B cell (primary cell): ENCODE results near the gene PANK2. TPM values are rescaled to one million over a fixed set of nuclear protein-coding genes. Genes with fewer than 3 reads are reported as not detected.

ENCODE experiments used
- ATAC-seq: fragments of 200-7000 bp; cut with Tn5 transposase; one replicate; pipeline ENCODE4 v1.10.0; 2021; ENCODE audit warnings: low read depth, mild to moderate bottlenecking, moderate number of reproducible peaks, moderate library complexity
- CTCF ChIA-PET: fragments of 350-600 bp; sonication (Branson Sonifier 250); formaldehyde crosslinking; loops from one replicate; lab custom pipeline; 2021; ENCODE audit warnings: antibody characterized with exemption, inconsistent platforms; lab: Charles Lee
- POLR2A ChIA-PET: fragments of 350-600 bp; sonication (Branson Sonifier 250); formaldehyde crosslinking; loops from one replicate; lab custom pipeline; 2021; ENCODE audit warnings: antibody characterized with exemption; lab: Charles Lee
- DNase-seq: peaks from one replicate; pipeline ENCODE4 v3.0.0; 2013
- H2AFZ ChIP-seq: 2 replicates; pipeline ENCODE4 v1.6.1; 2012; ENCODE audit warnings: mild to moderate bottlenecking, low read depth, low read length; ENCODE audit not compliant: insufficient read depth, poor library complexity, severe bottlenecking
- H3K27ac ChIP-seq, 2 donors: 1 replicate in 1 of 2; 2 replicates in 1 of 2; pipeline ENCODE4 v1.5.1; 2012 to 2013; ENCODE audit warnings: low read length in 2 of 2, mild to moderate bottlenecking in 2 of 2, moderate library complexity in 1 of 2
- H3K27me3 ChIP-seq, 4 experiments: fragments of 200-600 bp in 1 of 4; sonication (generic) in 1 of 4; replicated peaks in 1 of 4; 1 replicate in 2 of 4; 2 replicates in 2 of 4; pipeline versions ENCODE4 v1.6.1 to v1.7.0; 2013 to 2016; ENCODE audit warnings: low read length in 3 of 4, mild to moderate bottlenecking in 2 of 4, mixed read lengths in 1 of 4, moderate library complexity in 1 of 4; ENCODE audit not compliant: insufficient read depth in 4 of 4, control insufficient read depth in 3 of 4; ENCODE audit errors: control extremely low read depth in 1 of 4
- H3K36me3 ChIP-seq, 2 experiments: replicated peaks in 1 of 2; 1 replicate in 1 of 2; 2 replicates in 1 of 2; pipeline versions ENCODE4 v1.6.1 to v1.7.1; 2013; ENCODE audit warnings: low read length in 1 of 2; ENCODE audit not compliant: insufficient read depth in 2 of 2, control insufficient read depth in 1 of 2; ENCODE audit errors: control extremely low read depth in 1 of 2, extremely low read depth in 1 of 2
- H3K4me1 ChIP-seq, 2 donors: fragments of 200-600 bp in 1 of 2; sonication (generic) in 1 of 2; 1 replicate in 1 of 2; 2 replicates in 1 of 2; pipeline versions ENCODE4 v1.5.1 to v1.6.1; 2013 to 2017; ENCODE audit warnings: low read length in 2 of 2; ENCODE audit not compliant: control insufficient read depth in 2 of 2, insufficient read depth in 2 of 2
- H3K4me2 ChIP-seq: replicated peaks from 2 replicates; pipeline ENCODE3; 2012; ENCODE audit warnings: mild to moderate bottlenecking, low read depth, low read length; ENCODE audit not compliant: poor library complexity, severe bottlenecking
- H3K4me3 ChIP-seq, 5 experiments: fragments of 200-600 bp in 1 of 5; sonication (generic) in 1 of 5; 1 replicate in 3 of 5; 2 replicates in 2 of 5; pipeline versions ENCODE4 v1.5.1 to v1.7.0; 2011 to 2016; ENCODE audit warnings: low read length in 4 of 5, mild to moderate bottlenecking in 4 of 5, low read depth in 2 of 5, control low read depth in 1 of 5, moderate library complexity in 1 of 5; ENCODE audit not compliant: insufficient read depth in 1 of 5; ENCODE audit errors: control extremely low read depth in 1 of 5, extremely low read depth in 1 of 5
- H3K79me2 ChIP-seq: fragments of 200-600 bp; sonication (generic); one replicate; pipeline ENCODE4 v1.6.0; 2016; ENCODE audit warnings: low read length; ENCODE audit not compliant: control insufficient read depth, insufficient read depth
- H3K9ac ChIP-seq: fragments of 200-600 bp; sonication (generic); 2 replicates; pipeline ENCODE4 v1.6.1; 2017; ENCODE audit warnings: mild to moderate bottlenecking, low read length, moderate library complexity
- H3K9me3 ChIP-seq, 3 donors: one replicate each; pipeline versions ENCODE4 v1.6.1 to v1.7.1; 2013; ENCODE audit warnings: low read length in 2 of 3; ENCODE audit not compliant: control insufficient read depth in 2 of 3, insufficient read depth in 1 of 3; ENCODE audit errors: control extremely low read depth in 1 of 3
- H4K20me1 ChIP-seq: 2 replicates; pipeline ENCODE4 v1.6.0; 2012; ENCODE audit warnings: mild to moderate bottlenecking, low read length; ENCODE audit not compliant: insufficient read depth, control insufficient read depth, poor library complexity, severe bottlenecking
- H3K27ac Mint-ChIP-seq: one replicate; pipeline ENCODE4 v1.8.0; 2021; ENCODE audit warnings: mixed read lengths
- H3K27me3 Mint-ChIP-seq: one replicate; pipeline ENCODE4 v1.8.0; 2021; ENCODE audit warnings: mixed read lengths
- H3K4me1 Mint-ChIP-seq: one replicate; pipeline ENCODE4 v1.8.0; 2021; ENCODE audit warnings: mixed read lengths
- H3K4me3 Mint-ChIP-seq: one replicate; pipeline ENCODE4 v1.8.0; 2021; ENCODE audit warnings: mixed read lengths
- H3K9me3 Mint-ChIP-seq: one replicate; pipeline ENCODE4 v1.8.0; 2022; ENCODE audit warnings: mixed read lengths; ENCODE audit not compliant: insufficient read depth
- EZH2 ChIP-seq: IDR thresholded peaks from 2 replicates; pipeline ENCODE4 v1.6.1; 2012; ENCODE audit warnings: borderline replicate concordance, low read depth, mild to moderate bottlenecking, moderate library complexity, low read length; ENCODE audit not compliant: insufficient read depth, poor library complexity, severe bottlenecking
- WGBS: methylation state at CpG from one replicate; pipeline ENCODE4 v1.1.5; 2013; ENCODE audit warnings: missing lambda C conversion rate; ENCODE audit not compliant: insufficient coverage; 5-methylcytosine and 5-hydroxymethylcytosine counted together
- intact Hi-C: fragments of 100-400 bp; cut with micrococcal nuclease; formaldehyde crosslinking; loops from one replicate; pipeline ENCODE4 v1.10.0; 2022
- polyA plus RNA-seq: library from polyadenylated mRNA; depleted of rRNA; stranded (reverse); fragments of >200 nt; gene quantifications from 2 replicates; pipeline ENCODE4 v1.2.3, GENCODE V29; 2012
- total RNA-seq, 2 donors: library from RNA; stranded (reverse); fragments of 120-200 nt in 1 of 2; gene quantifications; 1 replicate in 1 of 2; 2 replicates in 1 of 2; pipeline versions ENCODE4 v1.2.3 to v1.2.4, GENCODE V29; 2013 to 2022
- TF ChIP-seq, protein P1 (sequence below): fragments of 200-600 bp; IDR thresholded peaks from one replicate; pipeline ENCODE4 v1.8.0; 2022; ENCODE audit warnings: antibody characterized with exemption, mild to moderate bottlenecking

PANK2 gene
- total and polyA plus RNA-seq, 2 donors (not counting 1 experiment from before 2014, with no cell fraction given) = 20.5 to 63.3 TPM

DNA sequence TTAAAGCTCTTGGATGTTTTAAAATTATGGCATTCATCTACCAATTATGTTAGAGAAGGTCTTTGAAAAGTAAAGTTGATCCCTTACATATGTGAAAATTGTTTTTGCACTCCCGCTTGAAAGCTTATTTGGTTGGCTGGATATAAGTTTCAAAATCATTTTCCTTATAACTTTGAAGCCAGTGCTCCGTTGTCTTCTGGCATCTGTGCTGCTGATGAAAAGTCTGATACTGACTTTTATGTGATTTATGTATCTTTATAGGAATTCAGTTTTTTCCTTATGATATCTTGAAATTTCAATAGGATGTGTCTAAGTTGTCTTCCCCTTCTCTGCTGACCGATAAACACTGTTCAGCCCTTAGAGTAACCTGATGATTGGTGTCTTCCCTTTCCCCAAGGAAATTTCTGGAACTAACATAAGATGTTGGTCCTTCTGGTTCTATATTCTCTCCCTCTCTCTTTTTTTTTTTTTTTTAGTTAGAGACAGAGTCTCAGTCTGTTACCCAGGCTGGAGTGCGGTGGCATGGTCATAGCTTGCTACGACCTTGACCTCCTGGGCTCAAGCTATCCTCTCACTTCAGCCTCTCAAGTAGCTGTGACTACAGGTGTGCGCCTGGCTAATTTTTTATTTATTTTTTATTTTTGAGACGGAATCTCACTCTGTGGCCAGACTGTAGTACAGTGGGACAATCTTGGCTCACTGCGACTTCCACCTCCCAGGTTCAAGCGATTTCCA, 12.7 kb downstream of the PANK2 start:
- no peaks in the 10 kb centered on the region for H3K9me3 Mint-ChIP-seq
- Histone ChIP-seq H2AFZ (no peak overlapping the region), H3K9ac (peak overlapping the region; percentile 2), H3K4me3 (peak overlapping the region in 1 of 5 experiments; percentile 25), H3K4me1 (peaks cover 38 to 51% of the 10 kb centered on the region in 2 donors), H3K27ac (peak overlapping the region; percentile 29 to 72), H3K36me3 (peaks cover 0 to 1% of the 10 kb centered on the region in 2 experiments), H4K20me1 (peaks cover 93% of the 10 kb centered on the region), H3K79me2 (peaks cover 99% of the 10 kb centered on the region), H3K27me3 (no peaks in the 10 kb centered on the region), H3K9me3 (no peaks in the 10 kb centered on the region), H3K4me2 (peak overlapping the region; percentile 40)
- POLR2A ChIA-PET = interaction anchor here (0.7 kb wide), 1 partner anchor 12 kb away, joined by 3 read pairs; no protein-coding TSS in a partner anchor
- TF ChIP-seq, protein P1, sequence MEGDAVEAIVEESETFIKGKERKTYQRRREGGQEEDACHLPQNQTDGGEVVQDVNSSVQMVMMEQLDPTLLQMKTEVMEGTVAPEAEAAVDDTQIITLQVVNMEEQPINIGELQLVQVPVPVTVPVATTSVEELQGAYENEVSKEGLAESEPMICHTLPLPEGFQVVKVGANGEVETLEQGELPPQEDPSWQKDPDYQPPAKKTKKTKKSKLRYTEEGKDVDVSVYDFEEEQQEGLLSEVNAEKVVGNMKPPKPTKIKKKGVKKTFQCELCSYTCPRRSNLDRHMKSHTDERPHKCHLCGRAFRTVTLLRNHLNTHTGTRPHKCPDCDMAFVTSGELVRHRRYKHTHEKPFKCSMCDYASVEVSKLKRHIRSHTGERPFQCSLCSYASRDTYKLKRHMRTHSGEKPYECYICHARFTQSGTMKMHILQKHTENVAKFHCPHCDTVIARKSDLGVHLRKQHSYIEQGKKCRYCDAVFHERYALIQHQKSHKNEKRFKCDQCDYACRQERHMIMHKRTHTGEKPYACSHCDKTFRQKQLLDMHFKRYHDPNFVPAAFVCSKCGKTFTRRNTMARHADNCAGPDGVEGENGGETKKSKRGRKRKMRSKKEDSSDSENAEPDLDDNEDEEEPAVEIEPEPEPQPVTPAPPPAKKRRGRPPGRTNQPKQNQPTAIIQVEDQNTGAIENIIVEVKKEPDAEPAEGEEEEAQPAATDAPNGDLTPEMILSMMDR = no peak
- TF ChIP-seq EZH2 = no peak
- WGBS = 100% methylated on average over 1 of the region's 9 CpGs
- CTCF ChIA-PET = no interaction called here
- peak overlapping the region; percentile 55 for H3K4me3 Mint-ChIP-seq
- ATAC-seq (no peak), DNase-seq (no peak)
- H3K27ac Mint-ChIP-seq = peak overlapping the region; percentile 54
- no peaks in the 10 kb centered on the region for H3K27me3 Mint-ChIP-seq
- intact Hi-C loops = no loop called here
- H3K4me1 Mint-ChIP-seq = peaks cover 71% of the 10 kb centered on the region

DNA sequence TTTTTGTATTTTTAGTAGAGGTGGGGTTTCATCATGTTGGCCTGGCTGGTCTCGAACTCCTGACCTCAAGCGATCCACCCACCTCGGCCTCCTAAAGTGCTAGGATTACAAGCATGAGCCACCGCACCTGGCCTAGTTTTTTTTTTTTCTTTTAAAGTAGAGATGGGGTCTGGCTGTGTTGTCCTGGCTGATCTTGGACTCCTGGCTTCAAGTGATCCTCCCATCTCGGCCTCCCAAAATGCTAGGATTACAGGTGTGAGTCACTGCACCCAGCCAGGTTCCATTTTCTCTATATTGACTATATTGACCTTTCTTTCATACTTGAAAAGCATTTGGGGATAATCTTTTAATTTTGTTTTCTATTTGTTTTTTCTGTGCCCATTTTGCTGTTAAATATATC, 13.3 kb downstream of the PANK2 start:
- WGBS = 95% methylated on average over 3 of the region's 5 CpGs
- peaks cover 69% of the 10 kb centered on the region for H3K4me1 Mint-ChIP-seq
- H3K4me1 ChIP-seq = peaks cover 38 to 51% of the 10 kb centered on the region in 2 donors
- H3K9me3 Mint-ChIP-seq = no peaks in the 10 kb centered on the region
- no peak overlapping the region for H2AFZ ChIP-seq
- no peaks in the 10 kb centered on the region for H3K27me3 ChIP-seq
- no peak overlapping the region for H3K4me3 ChIP-seq
- no peaks in the 10 kb centered on the region for H3K36me3 ChIP-seq
- H3K79me2 ChIP-seq = peaks cover 98% of the 10 kb centered on the region
- DNase-seq = no peak
- POLR2A ChIA-PET = no interaction called here
- H4K20me1 ChIP-seq = peaks cover 93% of the 10 kb centered on the region
- no peak overlapping the region for H3K4me3 Mint-ChIP-seq
- H3K9ac ChIP-seq = no peak overlapping the region
- ATAC-seq = no peak
- no peak overlapping the region for H3K27ac ChIP-seq
- CTCF ChIA-PET = no interaction called here
- no peaks in the 10 kb centered on the region for H3K27me3 Mint-ChIP-seq
- intact Hi-C loops = no loop called here
- H3K27ac Mint-ChIP-seq = no peak overlapping the region
- H3K9me3 ChIP-seq = no peaks in the 10 kb centered on the region
- TF ChIP-seq, protein P1 = no peak
- no peak for TF ChIP-seq EZH2
- no peak overlapping the region for H3K4me2 ChIP-seq
